NOMO-1 (cell line): ENCODE results near the gene PIGV.
"Not testable (repeated sequence)": the region's sequence is repeated elsewhere in the genome, so short reads cannot be mapped to it uniquely, and the experiment has no call there.

Source experiments
- DNase-seq, 2 experiments: peaks; one replicate each; lab custom pipeline; 2025; ENCODE audit not compliant: unreplicated experiment in 2 of 2; lab: John Stamatoyannopoulos, UW

Gene PIGV

GRCh38 chr1:26790551-26790953 lies 2.8 kb downstream of the PIGV start:
- DNase-seq = no peak

- DNase-seq = no peak
Observed at GRCh38 chr1:26791148-26791547, 3.4 kb downstream of the PIGV start.

DNA sequence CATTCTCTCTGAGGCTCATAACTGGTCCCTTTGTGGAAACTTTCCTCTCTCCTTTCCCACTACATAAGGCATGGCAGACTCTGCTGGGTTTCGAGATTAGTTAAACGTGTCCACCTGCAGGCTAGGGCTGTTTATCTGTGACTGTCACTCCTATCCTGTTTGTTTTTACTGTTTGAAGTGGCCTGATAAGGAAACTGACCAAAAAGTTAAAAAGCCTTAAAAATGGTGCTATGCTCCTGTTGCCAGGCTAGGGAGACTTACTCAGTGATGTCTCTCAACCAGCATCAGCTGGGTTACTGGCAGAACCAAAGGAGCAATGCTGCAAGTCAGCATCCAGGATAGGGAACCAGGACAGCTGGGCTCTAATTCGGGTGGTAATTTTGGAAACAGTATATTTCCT lies 3.9 kb downstream of the PIGV start:
- DNase-seq = no peak

GRCh38 chr1:26792924-26793323 lies 5.2 kb downstream of the PIGV start:
- DNase-seq = no peak

GRCh38 chr1:26794391-26794790 lies 6.6 kb downstream of the PIGV start:
- DNase-seq = no peak

DNA sequence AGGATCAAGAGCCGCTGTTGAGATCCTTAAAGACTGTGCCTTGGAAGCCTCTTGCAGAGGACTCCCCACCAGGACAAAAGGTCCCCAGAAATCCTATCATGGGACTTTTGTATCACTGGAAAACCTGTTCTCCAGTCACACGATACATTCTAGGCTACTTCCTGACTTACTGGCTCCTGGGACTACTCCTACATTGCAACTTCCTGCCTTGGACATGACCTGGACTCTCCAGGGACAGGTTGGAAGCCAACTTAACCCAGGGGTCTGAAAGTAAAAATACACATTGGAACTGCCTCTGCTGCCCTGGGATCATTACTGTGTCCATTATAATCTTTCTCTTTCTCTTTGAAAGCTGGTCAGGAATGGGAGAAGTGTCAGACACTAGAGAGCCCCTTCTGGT lies 9.9 kb downstream of the PIGV start:
- DNase-seq = no peak

- DNase-seq = no peak
Observed at GRCh38 chr1:26799479-26800142, 11.9 kb downstream of the PIGV start.

- not testable (repeated sequence) for DNase-seq
Observed at GRCh38 chr1:26803932-26804331, 16.2 kb downstream of the PIGV start.

GRCh38 chr1:26810105-26810504 lies 22.4 kb downstream of the PIGV start:
- peak in 1 of 2 experiments; percentile 69 for DNase-seq

DNA sequence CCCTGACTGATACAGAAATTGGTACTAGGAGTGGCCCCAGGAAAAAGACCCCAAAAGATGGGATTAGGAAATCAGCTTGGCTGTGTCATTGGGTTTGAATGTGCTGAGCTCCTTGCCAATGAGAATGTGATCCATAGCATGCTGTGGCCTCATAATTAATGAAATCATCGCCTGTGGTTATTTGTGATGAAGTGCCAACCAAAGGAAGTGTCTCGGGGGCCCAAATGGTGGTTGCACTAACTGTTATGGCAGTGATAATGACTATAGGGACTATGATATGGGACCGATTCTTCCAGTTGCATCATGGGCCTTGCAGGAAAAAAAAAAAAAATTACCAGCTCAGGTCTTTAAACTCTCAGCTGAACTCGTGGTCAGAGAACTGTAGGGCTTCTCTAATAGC lies 23.3 kb downstream of the PIGV start:
- no peak for DNase-seq

GRCh38 chr1:26811708-26812107 lies 24.0 kb downstream of the PIGV start:
- no peak for DNase-seq

DNA sequence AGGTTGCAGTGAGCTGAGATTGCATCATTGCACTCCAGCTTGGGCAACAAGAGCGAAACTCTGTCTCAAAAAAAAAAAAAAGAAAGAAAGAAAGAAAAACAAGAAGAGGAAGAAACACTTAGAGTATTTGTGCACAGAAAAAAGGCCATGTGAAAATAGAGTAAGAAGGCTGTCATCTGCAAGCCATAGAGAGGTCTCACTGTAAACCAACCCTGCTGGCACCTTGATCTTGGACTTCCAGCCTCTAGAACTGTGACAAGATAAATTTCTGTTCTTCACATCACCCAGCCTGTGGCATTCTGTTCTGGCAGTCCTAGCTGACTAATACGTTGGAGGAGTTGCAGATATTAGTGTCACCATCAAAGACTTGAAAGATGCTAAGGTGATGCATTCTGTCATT lies 26.6 kb downstream of the PIGV start:
- DNase-seq = no peak

DNA sequence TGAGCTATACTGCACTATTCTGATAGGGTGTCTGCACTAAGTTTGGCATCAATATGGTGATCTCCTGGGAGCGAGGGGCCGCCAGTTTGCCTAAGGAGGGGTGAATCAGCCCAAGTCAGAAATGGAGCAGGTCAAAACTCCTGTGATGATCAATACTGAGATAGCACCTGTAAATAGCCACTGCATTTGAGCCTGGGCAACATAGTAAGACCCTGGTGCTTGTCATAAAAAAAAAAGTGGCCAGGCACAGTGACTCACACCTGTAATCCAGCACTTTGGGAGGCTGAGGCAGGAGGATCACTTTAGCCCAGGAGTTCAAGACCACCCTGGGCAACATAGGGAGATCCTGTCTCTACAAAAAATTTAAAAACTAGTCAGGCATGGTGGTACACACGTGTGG lies 27.1 kb downstream of the PIGV start:
- no peak for DNase-seq

GRCh38 chr1:26820784-26821269 lies 33.1 kb downstream of the PIGV start:
- peak; percentile 85 to 99 for DNase-seq

DNA sequence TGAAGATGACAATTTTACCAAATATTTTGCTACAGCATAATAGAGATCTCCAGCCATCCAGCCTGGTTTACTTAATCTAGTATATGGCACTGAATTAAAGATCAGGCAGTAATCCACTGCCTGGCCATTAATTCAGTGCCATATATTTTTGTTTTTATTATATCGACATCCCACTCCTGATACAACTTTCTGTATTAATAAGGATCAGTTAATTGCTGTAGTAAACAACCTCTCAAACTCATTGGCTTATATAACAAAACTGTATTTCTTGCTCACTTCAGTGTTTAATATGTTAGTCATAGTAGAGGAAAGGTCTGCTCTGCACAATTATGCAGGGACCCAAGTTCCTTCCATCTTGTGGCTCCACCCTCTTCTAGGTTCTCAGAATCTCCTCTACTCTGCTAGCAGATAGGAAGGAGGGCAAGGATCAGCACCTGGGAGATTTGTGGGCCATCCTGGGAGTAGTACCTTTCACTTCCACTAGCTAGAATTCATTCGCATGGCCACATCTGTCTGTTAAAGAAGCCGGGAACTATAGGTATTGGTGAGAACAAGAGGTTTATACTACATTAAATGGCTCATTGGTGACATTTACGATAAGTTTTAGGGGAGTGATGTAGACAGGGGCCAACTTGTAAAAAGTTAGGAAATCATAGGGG lies 35.1 kb downstream of the PIGV start:
- no peak for DNase-seq

DNA sequence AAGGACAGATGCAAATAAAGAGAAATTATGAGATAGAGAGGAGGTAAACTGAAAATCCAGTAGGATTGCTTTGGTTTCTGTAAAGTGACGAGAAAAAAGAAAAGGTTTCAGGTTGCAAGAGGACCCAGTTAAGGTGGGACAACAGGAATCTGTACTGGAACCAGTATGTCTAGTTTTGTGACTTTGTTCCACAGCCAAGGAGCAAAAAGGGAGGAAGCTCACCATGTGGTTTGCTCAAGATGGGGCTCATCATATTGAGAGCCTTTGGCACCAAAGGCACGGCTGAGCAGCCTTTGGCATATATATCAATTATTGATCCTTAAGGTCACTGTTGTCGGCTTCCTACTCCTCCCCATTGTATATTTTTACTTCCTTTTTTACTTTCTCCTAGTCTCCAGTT lies 37.0 kb downstream of the PIGV start:
- no peak for DNase-seq

- DNase-seq = peak; percentile 39 to 64
Observed at GRCh38 chr1:26826261-26827105, 38.7 kb downstream of the PIGV start, which contains the start of gene ZDHHC18. TSS of gene ZDHHC18 (plus strand) at chr1:26826688. CDS start at chr1:26826805, 117 bp downstream.

GRCh38 chr1:26827106-26827604 lies 39.4 kb downstream of the PIGV start:
- no peak for DNase-seq

- no peak for DNase-seq
Observed at GRCh38 chr1:26827663-26828062, 39.9 kb downstream of the PIGV start.

DNA sequence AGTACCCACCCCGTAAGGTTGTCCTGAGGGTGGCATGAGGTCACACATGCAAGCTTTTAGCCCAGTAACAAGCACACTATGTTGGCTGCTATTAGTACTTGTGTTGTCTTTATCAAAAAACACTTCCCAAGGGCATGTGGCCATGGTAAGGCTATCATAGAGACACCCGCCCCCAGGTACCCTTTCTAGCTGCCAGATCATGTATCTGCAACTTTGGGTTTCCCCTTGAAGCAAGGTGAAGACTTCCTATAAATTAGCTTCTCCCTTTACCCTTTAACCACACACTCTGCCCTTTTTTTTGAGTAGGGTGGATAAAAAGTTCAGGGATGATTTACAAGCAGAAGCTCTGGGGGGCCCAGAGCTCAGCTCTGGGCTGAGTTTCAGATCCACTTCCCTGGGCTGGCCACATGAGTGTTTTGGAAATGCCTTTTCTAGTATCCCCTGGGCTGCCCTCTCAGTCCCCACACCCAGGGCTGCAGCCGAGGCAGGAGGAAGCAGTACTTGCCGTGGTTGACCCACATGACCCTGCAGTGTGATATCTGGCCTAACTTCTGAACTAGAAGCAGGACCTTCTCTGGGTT lies 40.8 kb downstream of the PIGV start:
- DNase-seq = peak; percentile 61 to 62
